ENCODE results near the gene CD247.

The CD247 gene

GRCh38 chr1:167515461-167515860, 2.9 kb downstream of the CD247 start:
- no peak overlapping the region for H3K27ac ChIP-seq
- DNase-seq (ENCODE audit: low read depth, low spot score) = no peak

DNA sequence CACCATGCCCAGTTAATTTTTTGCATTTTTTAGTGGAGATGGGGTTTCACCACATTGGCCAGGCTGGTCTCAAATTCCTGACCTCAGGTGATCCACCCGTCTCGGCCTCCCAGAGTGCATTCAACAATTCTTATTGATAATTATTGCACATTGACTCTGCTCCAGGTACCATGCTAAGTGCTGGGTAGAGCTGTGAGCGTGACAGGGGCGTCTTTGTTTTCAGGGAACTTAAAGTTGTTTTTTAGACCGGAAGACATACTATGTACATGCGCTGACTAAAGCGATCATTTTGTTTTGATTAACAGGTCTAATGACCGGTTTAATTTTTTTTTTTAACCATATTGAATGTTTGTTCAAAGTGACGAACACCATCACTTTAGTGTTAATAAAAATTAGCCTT, 4.0 kb downstream of the CD247 start:
- no peak for DNase-seq (ENCODE audit: low read depth, low spot score)
- no peak overlapping the region for H3K27ac ChIP-seq

DNA sequence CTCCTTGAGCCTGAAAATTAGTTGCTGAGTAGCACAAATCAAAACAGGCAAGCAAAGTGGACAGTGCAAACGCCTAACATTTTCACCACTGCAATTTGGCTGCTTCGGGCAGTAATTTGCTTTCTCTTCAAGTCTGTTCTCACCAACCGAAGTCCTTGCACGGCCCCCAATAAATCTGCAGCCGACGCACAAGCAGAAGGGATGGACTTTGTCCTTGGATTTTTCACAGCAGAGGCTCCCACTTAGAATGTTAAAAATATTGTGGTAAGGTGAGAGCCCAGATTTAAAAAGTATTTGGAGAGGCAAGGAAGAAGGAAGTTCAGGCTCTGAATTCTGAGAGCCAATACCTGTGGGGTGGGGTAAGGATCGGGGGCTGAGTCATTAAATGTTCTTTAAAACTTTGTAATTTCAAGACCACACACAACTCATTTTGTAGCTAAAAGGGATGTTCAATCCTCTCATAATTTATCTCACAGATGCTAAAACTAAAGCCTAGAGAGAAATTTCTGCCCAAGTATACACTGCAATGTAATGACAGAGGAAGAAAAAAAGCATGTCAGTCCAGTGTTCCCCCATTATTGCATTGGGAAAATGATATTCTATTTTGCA, 6.2 kb downstream of the CD247 start:
- no peak overlapping the region for H3K27ac ChIP-seq
- DNase-seq (ENCODE audit: low read depth, low spot score) = no peak

- H3K27ac ChIP-seq = no peak overlapping the region
Observed at GRCh38 chr1:167511374-167511986, 6.8 kb downstream of the CD247 start.

GRCh38 chr1:167510881-167511280, 7.4 kb downstream of the CD247 start:
- DNase-seq (ENCODE audit: low read depth, low spot score) = no peak
- H3K27ac ChIP-seq = no peak overlapping the region

More at GRCh38 chr1:167511374-167511986, 6.8 kb downstream of the CD247 start:
- no peak for DNase-seq (ENCODE audit: low read depth, low spot score)

DNA sequence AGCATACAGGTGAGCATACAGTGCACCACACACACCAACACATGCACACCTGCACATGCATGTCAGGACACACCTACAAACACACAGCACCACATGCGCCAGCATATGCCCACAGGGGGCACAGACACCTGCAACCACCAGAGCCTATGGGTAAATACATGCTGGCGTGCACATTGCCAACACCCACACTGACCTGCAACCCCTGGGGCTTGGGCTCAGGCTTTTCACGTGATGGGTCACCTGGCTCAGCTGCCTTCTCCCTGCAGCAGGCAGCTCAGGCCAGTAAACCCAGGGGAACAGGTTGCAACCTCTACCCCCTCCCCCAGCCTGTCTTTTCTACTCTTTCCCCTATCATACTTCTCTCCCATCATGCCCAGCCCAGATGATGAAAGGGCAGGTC, 8.1 kb downstream of the CD247 start:
- DNase-seq (ENCODE audit: low read depth, low spot score) = no peak
- H3K27ac ChIP-seq = no peak overlapping the region

DNA sequence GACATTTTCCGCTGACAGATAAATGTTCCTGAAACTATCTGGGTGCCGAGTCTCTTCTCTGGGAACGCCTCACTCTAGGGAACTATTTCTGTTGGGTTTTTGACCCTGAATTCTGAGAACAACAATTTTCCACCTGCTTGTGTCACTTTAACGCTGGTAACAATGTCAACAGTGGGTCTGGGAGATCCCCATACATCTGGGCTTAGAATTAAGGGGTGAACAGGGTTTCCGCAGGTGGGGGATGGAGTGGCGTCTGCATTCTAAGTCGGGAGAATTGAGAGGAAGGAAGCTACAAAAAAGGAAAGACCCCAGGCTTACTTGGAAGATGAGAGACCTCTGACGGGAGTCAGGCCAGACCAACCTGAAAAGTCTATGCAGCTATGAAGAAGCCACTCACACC, 8.7 kb downstream of the CD247 start:
- no peak for DNase-seq (ENCODE audit: low read depth, low spot score)
- no peak overlapping the region for H3K27ac ChIP-seq

DNA sequence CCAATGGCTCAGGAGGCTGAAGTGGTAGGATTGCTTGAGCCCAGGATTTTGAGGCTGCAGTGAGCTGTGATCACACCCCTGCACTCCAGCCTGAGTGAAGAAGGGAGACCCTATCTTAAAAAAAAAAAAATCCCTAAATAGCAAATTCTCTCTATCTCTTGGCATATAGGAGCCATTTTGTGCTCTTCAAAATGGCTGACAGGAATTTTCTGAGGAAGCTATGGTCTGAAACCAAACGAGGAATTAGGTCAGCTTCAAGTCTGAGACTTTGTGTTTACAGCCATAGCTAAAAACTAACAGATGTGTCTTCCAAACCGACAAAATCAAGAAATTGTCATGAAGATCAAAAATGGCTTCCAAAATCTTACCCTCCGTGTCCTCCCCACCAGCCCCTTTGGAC, 10.6 kb downstream of the CD247 start:
- H3K27ac ChIP-seq = no peak overlapping the region
- no peak for DNase-seq (ENCODE audit: low read depth, low spot score)

GRCh38 chr1:167504467-167504827, 13.9 kb downstream of the CD247 start:
- no peak for DNase-seq (ENCODE audit: low read depth, low spot score)
- H3K27ac ChIP-seq = no peak overlapping the region

DNA sequence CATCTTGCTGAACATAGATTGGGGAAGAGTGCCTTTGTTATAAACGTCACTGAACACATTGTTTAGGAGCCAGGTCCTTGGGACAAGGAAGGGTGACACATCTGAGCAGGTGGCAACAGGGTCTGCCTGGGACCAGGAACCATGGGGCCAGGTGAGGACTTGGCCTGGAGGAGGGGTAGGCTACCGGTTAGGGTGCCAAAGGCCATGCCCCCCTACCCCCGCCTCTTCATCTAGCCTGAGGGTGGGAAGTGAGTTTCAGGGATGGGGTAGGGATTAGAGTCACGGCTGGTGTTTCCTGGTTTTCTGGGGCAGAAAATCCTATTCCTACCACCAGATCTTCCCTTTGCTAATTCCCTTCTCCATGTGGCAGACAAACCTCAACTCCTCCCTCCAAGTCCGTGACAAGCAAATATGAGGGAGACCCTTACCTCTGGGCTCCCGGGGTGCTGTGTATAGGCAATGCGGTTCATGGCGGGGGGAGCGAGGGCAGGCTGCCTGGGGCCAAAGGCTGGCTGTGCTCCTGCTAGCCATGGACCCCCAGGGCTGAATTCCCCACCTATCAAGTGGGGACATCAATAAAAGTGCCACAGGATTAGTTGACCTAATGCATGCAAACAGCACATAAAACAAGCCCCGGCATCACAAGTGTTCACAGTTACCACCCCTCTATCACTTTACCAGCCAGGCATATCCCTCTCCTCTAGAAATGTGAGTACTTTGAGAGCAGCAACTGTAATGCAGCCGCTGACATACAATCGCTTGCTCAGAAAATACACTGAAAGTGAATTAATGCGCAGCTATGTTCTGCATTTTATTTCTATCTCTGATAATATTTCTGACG, 14.5 kb downstream of the CD247 start:
- DNase-seq (ENCODE audit: low read depth, low spot score) = no peak
- no peak overlapping the region for H3K27ac ChIP-seq

DNA sequence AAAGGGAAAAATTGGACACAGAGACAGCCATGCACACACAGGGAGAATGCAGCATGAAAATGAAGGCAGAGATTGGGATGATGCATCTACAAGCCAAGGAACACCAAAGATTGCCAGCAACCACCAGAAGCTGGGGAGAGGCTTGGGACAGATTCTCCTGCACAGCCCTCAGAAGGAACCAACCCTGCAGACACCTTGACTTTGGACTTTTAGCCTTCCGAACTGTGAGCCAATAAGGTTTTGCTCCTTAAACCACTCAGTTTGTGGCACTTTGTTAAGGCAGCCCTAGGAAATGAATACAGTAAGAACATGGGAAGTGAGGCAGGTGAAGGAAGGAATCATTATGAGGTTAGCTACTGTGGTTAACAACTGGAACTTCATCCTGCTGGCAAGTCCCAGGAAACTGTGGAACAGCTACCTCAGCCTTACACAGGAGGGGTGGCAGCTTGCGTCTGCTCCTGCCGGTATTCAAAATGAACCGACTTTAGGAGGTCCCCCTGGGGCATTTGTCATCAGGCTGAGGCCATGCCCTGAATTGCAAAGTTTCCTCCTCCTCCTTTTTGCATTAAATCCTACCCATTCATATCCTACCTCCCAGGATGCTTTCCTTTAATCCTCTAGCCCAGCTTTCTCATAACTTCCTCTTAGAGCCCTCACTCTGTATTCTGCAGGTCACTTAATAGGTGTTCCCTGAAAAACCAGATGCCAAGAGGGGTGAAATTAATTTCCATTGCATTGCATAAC, 15.4 kb downstream of the CD247 start:
- no peak for DNase-seq (ENCODE audit: low read depth, low spot score)
- H3K27ac ChIP-seq = no peak overlapping the region

GRCh38 chr1:167502192-167502551, 16.2 kb downstream of the CD247 start:
- DNase-seq (ENCODE audit: low read depth, low spot score) = no peak
- H3K27ac ChIP-seq = no peak overlapping the region

DNA sequence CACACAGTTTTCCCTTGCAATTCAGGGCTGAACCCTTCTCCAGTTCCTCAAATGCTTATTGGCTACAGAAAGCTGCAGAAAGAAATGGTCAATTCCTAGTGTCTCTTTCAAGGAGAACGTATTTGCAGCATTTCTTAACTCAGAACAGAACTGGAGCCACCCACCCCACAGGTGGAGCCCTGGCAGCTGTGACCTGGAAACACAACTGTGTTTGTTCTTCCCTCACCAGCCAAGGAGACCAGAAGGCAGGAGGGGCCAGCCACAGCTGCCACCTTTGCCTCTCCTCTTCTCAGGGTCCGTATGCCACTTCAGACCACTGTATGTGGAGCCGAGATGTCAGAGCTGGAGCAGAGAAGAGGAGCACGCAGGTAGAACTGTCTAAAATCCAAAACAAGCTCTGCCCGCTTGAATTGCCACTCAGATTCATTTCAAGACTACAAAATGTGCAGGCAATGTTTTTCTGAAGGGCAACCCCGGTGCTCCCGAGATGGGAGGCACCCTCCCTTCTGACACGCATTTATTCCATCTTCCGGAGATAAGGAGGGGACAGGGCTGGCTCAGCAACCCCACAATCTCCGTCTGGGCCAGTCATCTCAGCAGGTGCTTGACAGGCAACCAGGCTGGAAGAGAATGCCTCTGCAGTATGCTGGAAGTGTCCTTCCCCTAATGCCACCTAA, 16.7 kb downstream of the CD247 start:
- no peak overlapping the region for H3K27ac ChIP-seq
- no peak for DNase-seq (ENCODE audit: low read depth, low spot score)

GRCh38 chr1:167500283-167500860, 18.0 kb downstream of the CD247 start:
- DNase-seq (ENCODE audit: low read depth, low spot score) = no peak
- H3K27ac ChIP-seq = no peak overlapping the region

DNA sequence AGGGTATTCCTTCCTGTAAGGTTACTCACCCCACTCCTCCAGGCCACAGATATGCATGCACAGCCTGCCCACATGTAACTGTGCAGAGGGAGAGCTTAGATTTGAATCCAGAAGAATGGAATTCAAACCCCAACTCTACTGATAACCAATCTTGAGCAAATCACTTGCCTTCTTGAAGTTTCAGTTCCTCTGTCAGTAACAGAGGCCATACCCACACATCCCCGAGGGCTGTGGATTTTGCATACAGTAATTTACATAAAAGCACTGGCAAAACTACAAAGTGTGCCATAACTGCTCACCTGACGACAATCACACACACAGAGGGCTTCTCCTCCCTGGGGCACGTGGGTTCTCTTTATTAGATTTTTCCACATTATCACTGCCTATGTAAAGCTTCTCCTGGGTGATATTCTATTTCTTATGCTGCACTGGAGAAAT, 18.6 kb downstream of the CD247 start:
- no peak overlapping the region for H3K27ac ChIP-seq

GRCh38 chr1:167499106-167499505, 19.2 kb downstream of the CD247 start:
- no peak overlapping the region for H3K27ac ChIP-seq
- DNase-seq (ENCODE audit: low read depth, low spot score) = no peak

More for the DNA sequence above, 18.6 kb downstream of the CD247 start:
- DNase-seq (ENCODE audit: low read depth, low spot score) = no peak

DNA sequence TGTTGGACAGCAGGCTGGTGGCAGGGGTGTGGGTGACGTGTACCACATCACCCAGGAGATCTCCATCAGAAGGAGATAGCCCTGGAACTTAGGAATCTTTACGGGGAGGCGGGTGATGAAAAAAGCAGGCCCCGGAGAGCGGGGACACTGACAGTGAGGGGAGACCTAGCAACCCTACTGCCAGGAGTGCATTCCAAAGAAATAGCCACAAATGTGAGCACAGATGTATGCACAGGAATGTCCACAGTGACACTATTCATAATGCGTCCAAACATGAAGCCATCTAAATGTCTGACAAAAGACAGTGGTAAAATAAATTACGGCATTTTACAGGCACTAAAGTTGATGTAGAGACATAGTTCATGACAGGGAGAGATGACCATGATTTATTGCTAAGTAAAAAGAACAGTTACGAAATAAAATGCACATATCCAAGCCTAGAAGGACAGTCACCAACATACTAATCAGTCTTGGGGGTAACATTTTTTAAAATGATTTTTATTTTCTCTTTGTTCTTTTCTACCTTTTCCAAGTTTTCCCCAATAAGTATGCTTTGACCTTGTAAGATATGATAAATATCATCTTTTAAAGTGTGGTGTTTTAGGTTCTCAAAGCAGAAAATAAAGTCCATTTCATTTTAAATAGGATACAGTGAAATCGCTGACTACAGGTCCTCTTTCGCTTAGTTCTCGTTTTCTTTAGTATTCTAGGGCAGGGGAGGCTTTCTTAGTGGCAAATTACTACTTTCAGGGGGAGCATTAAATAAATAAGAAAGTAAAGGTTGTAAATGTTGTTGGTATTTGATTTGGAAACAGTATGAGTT, 21.3 kb downstream of the CD247 start:
- H3K27ac ChIP-seq = no peak overlapping the region
- no peak for DNase-seq (ENCODE audit: low read depth, low spot score)

GRCh38 chr1:167493372-167493771, 25.0 kb downstream of the CD247 start:
- no peak overlapping the region for H3K27ac ChIP-seq
- no peak for DNase-seq (ENCODE audit: low read depth, low spot score)

DNA sequence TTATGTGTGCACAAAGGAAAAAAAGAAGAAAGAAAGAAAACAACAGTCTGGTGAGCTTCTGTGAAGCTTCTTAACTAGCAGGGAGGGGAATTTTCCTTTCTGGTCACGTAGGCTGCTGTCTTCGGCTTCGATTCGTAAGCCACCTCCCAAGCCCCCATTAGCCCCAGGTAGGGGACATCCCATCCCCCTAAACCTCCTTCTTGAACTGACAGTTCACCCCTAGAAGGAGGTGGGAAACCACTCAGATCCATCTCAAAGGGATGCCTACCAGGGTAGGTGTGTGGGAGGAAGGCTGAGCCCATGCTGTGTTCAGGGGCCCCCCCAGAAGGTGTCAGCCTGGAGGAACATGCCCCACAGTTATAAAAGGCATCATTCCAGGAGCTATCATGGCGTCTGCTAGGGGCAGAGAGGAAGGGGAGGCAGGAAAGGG, 25.8 kb downstream of the CD247 start:
- H3K27ac ChIP-seq = no peak overlapping the region
- no peak for DNase-seq (ENCODE audit: low read depth, low spot score)

Measured in epithelial cell of prostate (primary cell).